Muscle layer of colon (tissue), 2 donors: Measurements from ENCODE around the gene TRIM6.
"Not testable (repeated sequence)": the region's sequence is repeated elsewhere in the genome, so short reads cannot be mapped to it uniquely, and the experiment has no call there.

Source experiments
- H3K27ac ChIP-seq: one replicate; pipeline ENCODE4 v1.7.0; 2013; ENCODE audit warnings: low read depth, mild to moderate bottlenecking, low read length, moderate library complexity
- H3K27me3 ChIP-seq, 2 donors: one replicate each; pipeline ENCODE4 v1.7.0; 2013; ENCODE audit warnings: low read length in 2 of 2, mild to moderate bottlenecking in 2 of 2; ENCODE audit not compliant: insufficient read depth in 2 of 2, control insufficient read depth in 1 of 2
- H3K36me3 ChIP-seq: one replicate; pipeline ENCODE4 v1.7.0; 2013; ENCODE audit warnings: mild to moderate bottlenecking, low read length; ENCODE audit not compliant: insufficient read depth
- H3K4me1 ChIP-seq: one replicate; pipeline ENCODE4 v1.7.0; 2013; ENCODE audit warnings: mild to moderate bottlenecking, low read length; ENCODE audit not compliant: insufficient read depth
- H3K4me3 ChIP-seq, 2 donors: one replicate each; pipeline ENCODE4 v1.7.0; 2013; ENCODE audit warnings: low read length in 2 of 2, low read depth in 1 of 2, mild to moderate bottlenecking in 1 of 2, moderate library complexity in 1 of 2
- H3K9ac ChIP-seq: one replicate; pipeline ENCODE4 v1.7.0; 2013; ENCODE audit warnings: low read length
- H3K9me3 ChIP-seq: one replicate; pipeline ENCODE4 v1.7.0; 2013; ENCODE audit warnings: mild to moderate bottlenecking, low read length
- donor health status: abdominal sarcoma.
- donor health status: Adenocarcinoma of cecum.

TRIM6 gene

DNA sequence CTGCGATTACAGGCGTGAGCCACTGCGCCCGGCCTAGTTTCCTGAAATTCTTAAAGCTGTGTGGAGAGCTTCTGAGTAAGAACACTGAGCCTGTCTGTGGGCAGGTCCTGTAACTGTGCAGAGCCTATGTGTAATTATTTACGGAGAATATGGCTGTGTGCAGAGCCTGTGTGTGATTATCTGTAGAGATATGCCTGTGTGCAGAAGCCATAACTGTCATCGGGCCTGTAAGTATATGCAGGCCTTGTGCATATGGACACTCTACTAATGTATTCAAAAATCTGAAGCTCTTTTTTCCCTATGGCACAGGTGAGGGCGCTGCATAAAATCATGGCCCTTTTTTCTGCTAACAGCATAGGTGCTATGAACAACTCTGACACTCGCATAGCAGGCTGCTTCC lies 15.9 kb upstream of the TRIM6 start, which contains the start of gene OR52B6:
OR52B6 (plus strand) TSS at position 301 of the 400 bp plus-strand sequence; CDS start at position 301, 0 bp downstream.
- H3K27ac ChIP-seq, result no peak within 1 kb of the TSS
- H3K36me3 ChIP-seq, result no peaks in the 10 kb centered on the region
- H3K9me3 ChIP-seq, result no peaks in the 10 kb centered on the region
- H3K9ac ChIP-seq, result no peak within 1 kb of the TSS
- H3K4me3 ChIP-seq, result no peak within 1 kb of the TSS
- H3K4me1 ChIP-seq, result no peaks in the 10 kb centered on the region
- H3K27me3 ChIP-seq, result no peaks in the 10 kb centered on the region

DNA sequence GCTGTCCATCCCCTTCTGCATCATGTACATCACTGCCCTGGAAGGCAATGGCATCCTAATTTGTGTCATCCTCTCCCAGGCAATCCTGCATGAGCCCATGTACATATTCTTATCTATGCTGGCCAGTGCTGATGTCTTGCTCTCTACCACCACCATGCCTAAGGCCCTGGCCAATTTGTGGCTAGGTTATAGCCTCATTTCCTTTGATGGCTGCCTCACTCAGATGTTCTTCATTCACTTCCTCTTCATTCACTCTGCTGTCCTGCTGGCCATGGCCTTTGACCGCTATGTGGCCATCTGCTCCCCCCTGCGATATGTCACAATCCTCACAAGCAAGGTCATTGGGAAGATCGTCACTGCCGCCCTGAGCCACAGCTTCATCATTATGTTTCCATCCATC lies 15.4 kb upstream of the TRIM6 start:
- no peaks in the 10 kb centered on the region for H3K36me3 ChIP-seq

DNA sequence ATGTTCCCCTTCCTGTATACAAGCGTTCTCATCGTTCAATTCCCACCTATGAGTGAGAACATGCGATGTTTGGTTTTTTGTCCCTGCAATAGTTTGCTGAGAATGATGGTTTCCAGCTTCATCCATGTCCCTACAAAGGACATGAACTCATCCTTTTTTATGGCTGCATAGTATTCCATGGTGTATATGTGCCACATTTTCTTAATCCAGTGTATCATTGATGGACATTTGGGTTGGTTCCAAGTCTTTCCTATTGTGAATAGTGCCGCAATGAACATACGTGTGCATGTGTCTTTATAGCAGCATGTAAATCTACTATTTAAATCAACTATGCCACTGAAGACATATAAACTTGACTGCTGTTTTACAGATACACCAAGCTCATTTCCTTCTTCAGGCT lies 12.0 kb upstream of the TRIM6 start:
- not testable (repeated sequence) for H3K9ac ChIP-seq, H3K4me1 ChIP-seq, H3K36me3 ChIP-seq, H3K9me3 ChIP-seq, H3K27ac ChIP-seq, H3K27me3 ChIP-seq, H3K4me3 ChIP-seq

More for the DNA sequence above, 15.4 kb upstream of the TRIM6 start:
- no peaks in the 10 kb centered on the region for H3K9me3 ChIP-seq
- H3K27ac ChIP-seq, result no peak overlapping the region
- H3K9ac ChIP-seq, result no peak overlapping the region
- no peak overlapping the region for H3K4me3 ChIP-seq
- no peaks in the 10 kb centered on the region for H3K4me1 ChIP-seq
- no peaks in the 10 kb centered on the region for H3K27me3 ChIP-seq

DNA sequence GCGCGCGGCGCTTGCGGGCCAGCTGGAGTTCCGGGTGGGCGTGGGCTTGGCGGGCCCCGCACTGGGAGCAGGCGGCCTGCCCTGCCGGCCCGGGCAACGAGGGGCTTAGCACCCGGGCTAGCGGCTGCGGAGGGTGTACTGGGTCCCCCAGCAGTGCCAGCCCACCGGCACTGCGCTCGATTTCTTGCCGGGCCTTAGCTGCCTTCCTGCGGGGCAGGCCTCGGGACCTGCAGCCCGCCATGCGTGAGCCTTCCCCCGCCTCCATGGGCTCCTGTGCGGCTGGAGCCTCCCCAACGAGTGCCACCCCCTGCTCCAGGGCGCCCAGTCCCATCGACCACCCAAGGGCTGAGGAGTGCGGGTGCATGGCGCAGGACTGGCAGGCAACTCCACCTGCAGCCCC lies 6.5 kb upstream of the TRIM6 start:
- not testable (repeated sequence) for H3K27ac ChIP-seq, H3K4me3 ChIP-seq, H3K36me3 ChIP-seq, H3K9me3 ChIP-seq, H3K4me1 ChIP-seq, H3K9ac ChIP-seq, H3K27me3 ChIP-seq

DNA sequence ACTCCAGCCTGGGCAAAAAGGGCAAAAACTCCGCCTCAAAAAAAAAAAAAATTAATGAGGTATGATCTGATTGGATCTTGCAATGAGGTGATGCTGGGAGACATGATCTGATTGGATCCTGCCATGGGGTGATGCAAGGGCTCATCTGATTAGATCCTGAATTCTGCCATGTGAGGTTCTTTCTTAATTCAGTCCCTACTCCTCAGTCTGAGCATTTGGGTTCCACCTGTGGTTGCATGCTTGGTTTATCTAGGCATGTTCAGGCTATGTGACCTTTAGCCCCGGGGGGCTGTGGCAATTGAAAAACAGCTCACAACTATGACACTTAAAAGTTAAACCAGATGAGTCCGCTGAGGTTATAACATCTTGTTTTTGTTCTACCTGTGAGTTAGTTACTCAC lies 4.8 kb upstream of the TRIM6 start:
- H3K4me3 ChIP-seq, result no peak overlapping the region
- no peaks in the 10 kb centered on the region for H3K36me3 ChIP-seq
- H3K9ac ChIP-seq, result no peak overlapping the region
- H3K27ac ChIP-seq, result no peak overlapping the region
- no peaks in the 10 kb centered on the region for H3K9me3 ChIP-seq
- no peaks in the 10 kb centered on the region for H3K27me3 ChIP-seq
- H3K4me1 ChIP-seq, result no peaks in the 10 kb centered on the region

DNA sequence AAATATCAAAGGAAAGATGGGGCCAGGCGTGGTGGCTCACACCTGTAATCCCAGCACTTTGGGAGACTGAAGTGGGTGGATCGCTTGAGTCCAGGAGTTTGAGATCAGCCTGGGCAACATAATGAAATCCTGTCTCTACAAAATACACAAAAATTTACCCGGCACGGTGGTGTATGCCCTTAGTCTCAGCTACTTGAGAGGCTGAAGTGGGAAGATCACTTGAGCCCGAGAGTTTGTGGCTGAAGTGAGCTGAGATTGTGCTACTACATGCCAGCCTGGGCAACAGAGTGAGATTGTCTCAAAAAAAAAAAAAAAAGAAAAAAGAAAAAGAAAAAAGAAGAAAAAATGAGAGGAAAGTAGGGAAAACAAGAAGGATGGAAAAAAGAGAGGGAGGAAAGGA lies 3.8 kb upstream of the TRIM6 start:
- Histone ChIP-seq H3K9ac (no peak overlapping the region), H3K4me1 (peaks cover 9% of the 10 kb centered on the region)

DNA sequence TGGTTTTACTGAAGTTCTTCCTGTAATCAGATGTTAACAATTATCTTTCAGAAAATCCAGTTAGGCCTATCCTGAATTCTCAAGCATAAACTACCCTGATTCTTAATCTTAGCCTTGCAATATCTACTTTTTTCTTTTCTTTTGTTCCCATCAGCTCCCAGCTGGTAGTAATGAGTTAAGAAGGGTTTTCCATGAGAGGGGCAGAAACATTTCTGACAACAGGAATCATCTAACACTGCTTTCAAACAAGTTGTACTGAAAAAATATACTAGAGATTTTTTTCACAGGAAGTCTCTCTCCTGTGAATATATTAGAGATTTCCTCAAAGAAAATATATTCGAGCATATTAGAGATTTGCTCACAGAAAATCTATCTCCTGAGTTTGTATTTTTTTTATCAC lies 3.3 kb upstream of the TRIM6 start:
- Histone ChIP-seq H3K9me3 (no peaks in the 10 kb centered on the region), H3K27ac (no peak overlapping the region), H3K9ac (no peak overlapping the region), H3K4me3 (no peak overlapping the region), H3K27me3 (no peaks in the 10 kb centered on the region), H3K4me1 (peaks cover 14% of the 10 kb centered on the region), H3K36me3 (no peaks in the 10 kb centered on the region)

More for the DNA sequence above, 3.8 kb upstream of the TRIM6 start:
- Histone ChIP-seq H3K36me3 (no peaks in the 10 kb centered on the region), H3K27ac (no peak overlapping the region), H3K9me3 (no peaks in the 10 kb centered on the region), H3K27me3 (no peaks in the 10 kb centered on the region), H3K4me3 (no peak overlapping the region)

DNA sequence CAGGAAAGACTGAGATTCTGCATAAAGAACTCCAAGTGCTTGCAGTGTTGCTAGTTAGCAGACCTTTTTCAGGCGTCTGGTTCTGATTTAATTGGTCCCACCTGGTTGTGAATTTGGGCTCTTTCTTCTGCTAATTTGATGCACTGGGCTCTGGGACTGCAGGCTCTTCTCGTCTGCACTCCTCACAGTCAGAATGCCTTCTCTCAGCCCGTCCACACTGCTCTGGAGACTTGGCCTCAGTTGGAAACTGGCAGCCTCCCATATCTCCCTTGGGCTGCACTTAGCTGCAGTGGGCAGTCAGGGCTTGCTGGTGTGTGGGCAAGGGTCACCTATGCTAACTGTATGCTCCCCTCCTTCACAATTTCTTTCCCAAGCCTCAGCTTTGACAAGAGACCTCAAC lies 1.5 kb downstream of the TRIM6 start:
- no peaks in the 10 kb centered on the region for H3K27me3 ChIP-seq
- H3K4me1 ChIP-seq, result peaks cover 33% of the 10 kb centered on the region
- H3K9me3 ChIP-seq, result no peaks in the 10 kb centered on the region
- H3K27ac ChIP-seq, result peak overlapping the region; percentile 45
- no peak overlapping the region for H3K9ac ChIP-seq
- H3K36me3 ChIP-seq, result no peaks in the 10 kb centered on the region
- H3K4me3 ChIP-seq, result peak overlapping the region in 1 of 2 donors; percentile 21

DNA sequence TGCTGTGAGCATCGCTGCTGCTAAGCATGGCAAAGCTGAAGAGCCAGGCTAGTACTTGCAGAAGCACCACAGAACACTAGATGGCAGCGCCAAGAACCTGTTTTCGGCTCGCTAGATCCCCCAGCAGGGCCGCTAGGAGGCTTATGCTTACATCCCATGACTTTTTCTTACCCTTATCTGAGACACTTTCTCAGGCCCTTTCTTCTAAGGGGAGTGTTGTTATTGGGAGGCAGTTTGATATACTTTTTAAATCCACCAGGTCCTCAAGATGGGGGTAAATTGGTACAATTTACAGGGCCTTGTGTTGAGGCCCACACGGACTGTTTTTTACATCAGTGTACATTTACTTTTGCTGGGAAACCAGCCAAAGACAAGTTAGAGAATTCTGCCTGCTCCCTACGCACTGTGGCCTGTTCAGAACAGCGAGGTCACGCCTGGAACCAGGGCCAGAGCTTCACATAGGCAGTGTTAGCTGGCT lies 4.0 kb downstream of the TRIM6 start:
- Histone ChIP-seq H3K9me3 (no peaks in the 10 kb centered on the region), H3K27ac (peak overlapping the region; percentile 61), H3K9ac (no peak overlapping the region), H3K27me3 (no peaks in the 10 kb centered on the region), H3K4me1 (peaks cover 33% of the 10 kb centered on the region), H3K36me3 (no peaks in the 10 kb centered on the region), H3K4me3 (no peak overlapping the region)

DNA sequence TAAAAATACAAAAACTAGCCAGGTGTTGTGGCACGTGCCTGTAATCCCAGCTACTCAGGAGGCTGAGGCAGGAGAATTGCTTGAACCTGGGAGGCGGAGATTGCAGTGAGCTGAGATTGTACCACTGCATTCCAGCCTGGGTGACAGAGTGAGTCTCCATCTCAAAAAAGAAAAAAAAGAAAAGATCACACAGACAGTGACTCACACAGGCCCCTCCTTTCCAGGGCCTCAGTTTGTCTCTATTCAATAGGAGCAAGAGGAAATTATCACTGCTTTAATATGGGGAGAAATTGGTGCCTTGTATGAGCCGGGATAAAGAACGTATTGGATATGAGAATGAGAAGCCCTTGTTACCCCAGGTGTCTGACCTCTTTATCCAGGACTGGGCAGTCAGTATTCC lies 6.4 kb downstream of the TRIM6 start:
- not testable (repeated sequence) for H3K9ac ChIP-seq, H3K27me3 ChIP-seq, H3K9me3 ChIP-seq, H3K4me3 ChIP-seq, H3K36me3 ChIP-seq, H3K27ac ChIP-seq
- peaks cover 29% of the 10 kb centered on the region for H3K4me1 ChIP-seq

DNA sequence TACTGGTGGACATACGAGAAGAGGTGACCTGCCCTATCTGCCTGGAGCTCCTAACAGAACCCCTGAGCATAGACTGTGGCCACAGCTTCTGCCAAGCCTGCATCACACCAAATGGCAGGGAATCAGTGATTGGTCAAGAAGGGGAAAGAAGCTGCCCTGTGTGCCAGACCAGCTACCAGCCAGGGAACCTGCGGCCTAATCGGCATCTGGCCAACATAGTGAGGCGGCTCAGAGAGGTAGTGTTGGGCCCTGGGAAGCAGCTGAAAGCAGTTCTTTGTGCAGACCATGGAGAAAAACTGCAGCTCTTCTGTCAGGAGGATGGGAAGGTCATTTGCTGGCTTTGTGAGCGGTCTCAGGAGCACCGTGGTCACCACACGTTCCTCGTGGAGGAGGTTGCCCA lies 6.9 kb downstream of the TRIM6 start:
- Histone ChIP-seq H3K4me3 (no peak overlapping the region), H3K4me1 (peaks cover 24% of the 10 kb centered on the region), H3K27ac (no peak overlapping the region), H3K36me3 (no peaks in the 10 kb centered on the region), H3K9ac (no peak overlapping the region), H3K27me3 (no peaks in the 10 kb centered on the region), H3K9me3 (no peaks in the 10 kb centered on the region)

DNA sequence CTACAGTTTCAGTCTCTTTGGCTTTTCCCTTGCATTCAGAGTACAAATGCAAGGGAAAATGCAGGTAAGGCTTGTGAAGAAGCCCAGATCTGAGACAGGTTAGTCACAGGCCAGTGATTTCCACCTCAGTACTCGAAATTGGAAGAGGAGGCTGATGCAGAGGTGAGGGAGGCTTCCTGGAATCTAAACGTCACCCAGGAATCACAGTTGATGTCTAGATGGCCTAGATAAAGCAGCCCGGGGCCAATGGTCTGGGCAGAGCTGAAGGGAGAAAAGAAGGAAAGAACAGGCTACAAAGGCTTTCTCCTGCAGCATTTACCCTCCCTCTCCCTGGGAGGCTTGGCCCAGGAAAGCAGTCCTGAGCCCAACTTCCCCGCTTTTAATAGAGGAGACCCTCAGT lies 8.5 kb downstream of the TRIM6 start:
- Histone ChIP-seq H3K27ac (no peak overlapping the region), H3K36me3 (no peaks in the 10 kb centered on the region), H3K4me3 (no peak overlapping the region)

More for the DNA sequence above, 8.5 kb downstream of the TRIM6 start:
- Histone ChIP-seq H3K27me3 (no peaks in the 10 kb centered on the region), H3K9me3 (no peaks in the 10 kb centered on the region), H3K9ac (no peak overlapping the region), H3K4me1 (peaks cover 14% of the 10 kb centered on the region)
